ENCODE measurements around the gene RNASE11. TPM values are rescaled to one million over a fixed set of nuclear protein-coding genes. Genes with fewer than 3 reads are reported as not detected.

Gene RNASE11
- total RNA-seq, 1 donor from 2014 or later: not detected

GRCh38 chr14:20617138-20618003 lies 29.6 kb upstream of the RNASE11 start:
- intact Hi-C loops (cut with DNase I): no loop called here
- no peak for DNase-seq (ENCODE audit: low spot score)

- no peak for DNase-seq (ENCODE audit: low spot score)
- intact Hi-C loops (cut with DNase I): no loop called here
Measured at GRCh38 chr14:20615996-20616395, 28.2 kb upstream of the RNASE11 start.

- no peak for DNase-seq (ENCODE audit: low spot score)
- intact Hi-C loops (cut with DNase I): loop anchor here (5.0 kb wide), 2 partner anchors 152 to 282 kb away; partner anchors contain the start of genes CCNB1IP1 and PIP4P1
Measured at GRCh38 chr14:20614038-20614840, 26.4 kb upstream of the RNASE11 start.

- intact Hi-C loops (cut with DNase I): loop anchor here (1.0 to 5.0 kb wide), 3 partner anchors 70 to 281 kb away; partner anchors contain the start of genes CCNB1IP1 and PIP4P1
- peak; percentile 83 for DNase-seq (ENCODE audit: low spot score)
Measured at GRCh38 chr14:20613094-20614037, 25.6 kb upstream of the RNASE11 start.

GRCh38 chr14:20612403-20612802 lies 24.6 kb upstream of the RNASE11 start:
- intact Hi-C loops (cut with DNase I): loop anchor here (5.0 kb wide), 2 partner anchors 150 to 280 kb away; partner anchors contain the start of genes CCNB1IP1 and PIP4P1
- DNase-seq (ENCODE audit: low spot score): no peak

GRCh38 chr14:20611277-20611676 lies 23.5 kb upstream of the RNASE11 start:
- intact Hi-C loops (cut with DNase I): loop anchor here (5.0 kb wide), 2 partner anchors 149 to 279 kb away; partner anchors contain the start of genes CCNB1IP1 and PIP4P1

GRCh38 chr14:20610002-20610765 lies 22.4 kb upstream of the RNASE11 start:
- DNase-seq (ENCODE audit: low spot score): peak; percentile 86
- intact Hi-C loops (cut with DNase I): loop anchor here (5.0 kb wide), 2 partner anchors 148 to 278 kb away; partner anchors contain the start of genes CCNB1IP1 and PIP4P1

More at GRCh38 chr14:20611277-20611676, 23.5 kb upstream of the RNASE11 start:
- no peak for DNase-seq (ENCODE audit: low spot score)

- intact Hi-C loops (cut with DNase I): loop anchor here (2.0 to 10.0 kb wide), 4 partner anchors 75 to 277 kb away; partner anchors contain the start of genes CCNB1IP1, PIP4P1 and TEP1
- DNase-seq (ENCODE audit: low spot score): no peak
Measured at GRCh38 chr14:20609215-20610001, 21.6 kb upstream of the RNASE11 start.

GRCh38 chr14:20608383-20609110 lies 20.7 kb upstream of the RNASE11 start:
- no peak for DNase-seq (ENCODE audit: low spot score)
- intact Hi-C loops (cut with DNase I): loop anchor here (2.0 to 10.0 kb wide), 2 partner anchors 74 to 196 kb away; partner anchors contain the start of gene TEP1

GRCh38 chr14:20607617-20608016 lies 19.8 kb upstream of the RNASE11 start:
- intact Hi-C loops (cut with DNase I): loop anchor here (2.0 to 10.0 kb wide), 2 partner anchors 73 to 195 kb away; partner anchors contain the start of gene TEP1
- DNase-seq (ENCODE audit: low spot score): no peak

GRCh38 chr14:20606902-20607242 lies 19.1 kb upstream of the RNASE11 start:
- intact Hi-C loops (cut with DNase I): loop anchor here (10.0 kb wide), 1 partner anchor 72 kb away; no protein-coding TSS in a partner anchor
- DNase-seq (ENCODE audit: low spot score): no peak

- intact Hi-C loops (cut with DNase I): loop anchor here (10.0 kb wide), 1 partner anchor 72 kb away; no protein-coding TSS in a partner anchor
- DNase-seq (ENCODE audit: low spot score): no peak
Measured at GRCh38 chr14:20606190-20606901, 18.5 kb upstream of the RNASE11 start.

- DNase-seq (ENCODE audit: low spot score): no peak
- intact Hi-C loops (cut with DNase I): loop anchor here (10.0 kb wide), 1 partner anchor 69 kb away; no protein-coding TSS in a partner anchor
Measured at GRCh38 chr14:20603813-20604690, 16.3 kb upstream of the RNASE11 start.

- no peak for DNase-seq (ENCODE audit: low spot score)
- intact Hi-C loops (cut with DNase I): loop anchor here (10.0 kb wide), 1 partner anchor 68 kb away; no protein-coding TSS in a partner anchor
Measured at GRCh38 chr14:20602583-20602982, 14.8 kb upstream of the RNASE11 start.

GRCh38 chr14:20601522-20601921 lies 13.7 kb upstream of the RNASE11 start:
- intact Hi-C loops (cut with DNase I): loop anchor here (10.0 kb wide), 1 partner anchor 67 kb away; no protein-coding TSS in a partner anchor

More at GRCh38 chr14:20601522-20601921, 13.7 kb upstream of the RNASE11 start:
- DNase-seq (ENCODE audit: low spot score): no peak

Data from cardiac septum (tissue), 1 donor.